SIG-M5 treated with dmso at 0.1 percent for 504 hours (cell line): ENCODE data around the gene C3orf70.
A peak's percentile ranks its signal among the peaks of the same experiment; 100 is the strongest.
"Not testable (repeated sequence)": the region's sequence is repeated elsewhere in the genome, so short reads cannot be mapped to it uniquely, and the experiment has no call there.

Experiments used
- DNase-seq: peaks from one replicate; lab custom pipeline; 2025; ENCODE audit not compliant: unreplicated experiment; lab: John Stamatoyannopoulos, UW

C3orf70 gene

GRCh38 chr3:185151101-185151963 is 1.5 kb downstream of the C3orf70 start:
- no peak for DNase-seq

GRCh38 chr3:185150561-185150960 is 2.3 kb downstream of the C3orf70 start:
- no peak for DNase-seq

GRCh38 chr3:185149591-185149990 is 3.3 kb downstream of the C3orf70 start:
- DNase-seq: no peak

GRCh38 chr3:185145511-185145910 is 7.3 kb downstream of the C3orf70 start:
- DNase-seq: no peak

GRCh38 chr3:185144784-185145183 is 8.1 kb downstream of the C3orf70 start:
- no peak for DNase-seq

- no peak for DNase-seq
Measured at GRCh38 chr3:185137821-185138220, 15.0 kb downstream of the C3orf70 start.

GRCh38 chr3:185134509-185134908 is 18.4 kb downstream of the C3orf70 start:
- DNase-seq: no peak

GRCh38 chr3:185131602-185132256 is 21.1 kb downstream of the C3orf70 start:
- no peak for DNase-seq

GRCh38 chr3:185129083-185129482 is 23.8 kb downstream of the C3orf70 start:
- DNase-seq: no peak

GRCh38 chr3:185126201-185126600 is 26.7 kb downstream of the C3orf70 start:
- DNase-seq: no peak

- DNase-seq: peak; percentile 39
Measured at GRCh38 chr3:185120126-185120525, 32.7 kb downstream of the C3orf70 start.

GRCh38 chr3:185115371-185115770 is 37.5 kb downstream of the C3orf70 start:
- no peak for DNase-seq

GRCh38 chr3:185114756-185115155 is 38.1 kb downstream of the C3orf70 start:
- no peak for DNase-seq

GRCh38 chr3:185112186-185112585 is 40.7 kb downstream of the C3orf70 start:
- no peak for DNase-seq

GRCh38 chr3:185109012-185109411 is 43.8 kb downstream of the C3orf70 start:
- DNase-seq: not testable (repeated sequence)

- not testable (repeated sequence) for DNase-seq
Measured at GRCh38 chr3:185106256-185106890, 46.5 kb downstream of the C3orf70 start.

GRCh38 chr3:185103359-185104127 is 49.3 kb downstream of the C3orf70 start:
- DNase-seq: no peak

- DNase-seq: no peak
Measured at GRCh38 chr3:185094697-185095096, 58.2 kb downstream of the C3orf70 start.

GRCh38 chr3:185093116-185093515 is 59.7 kb downstream of the C3orf70 start:
- DNase-seq: no peak

- no peak for DNase-seq
Measured at GRCh38 chr3:185090811-185091210, 62.0 kb downstream of the C3orf70 start.

- no peak for DNase-seq
Measured at GRCh38 chr3:185089751-185090150, 63.1 kb downstream of the C3orf70 start.
